Stimulated activated CD4-positive, alpha-beta T cell treated with anti-CD3 and anti-CD28 coated beads, Interleukin-1b, Interleukin-23, amount 100 ng/mL, for 4 hours (primary cell): Measurements from ENCODE around the gene UPK3BL1.
"Not testable (repeated sequence)": the region's sequence is repeated elsewhere in the genome, so short reads cannot be mapped to it uniquely, and the experiment has no call there.

Experiments
- DNase-seq, 2 donors: peaks; one replicate each; pipeline ENCODE4 v3.0.0-alpha.2; 2020; ENCODE audit warnings: low read depth in 2 of 2

Gene UPK3BL1

GRCh38 chr7:102642691-102643090 is at the start of gene UPK3BL1:
Gene UPK3BL1 (minus strand): TSS chr7:102642791. CDS start chr7:102642741, 50 bp downstream.
- DNase-seq = not testable (repeated sequence)

GRCh38 chr7:102690602-102691001 is 48.0 kb upstream of the UPK3BL1 start:
- not testable (repeated sequence) for DNase-seq

GRCh38 chr7:102689436-102690282 is 47.1 kb upstream of the UPK3BL1 start:
- DNase-seq = peak in 1 of 2 donors; percentile 14

DNA sequence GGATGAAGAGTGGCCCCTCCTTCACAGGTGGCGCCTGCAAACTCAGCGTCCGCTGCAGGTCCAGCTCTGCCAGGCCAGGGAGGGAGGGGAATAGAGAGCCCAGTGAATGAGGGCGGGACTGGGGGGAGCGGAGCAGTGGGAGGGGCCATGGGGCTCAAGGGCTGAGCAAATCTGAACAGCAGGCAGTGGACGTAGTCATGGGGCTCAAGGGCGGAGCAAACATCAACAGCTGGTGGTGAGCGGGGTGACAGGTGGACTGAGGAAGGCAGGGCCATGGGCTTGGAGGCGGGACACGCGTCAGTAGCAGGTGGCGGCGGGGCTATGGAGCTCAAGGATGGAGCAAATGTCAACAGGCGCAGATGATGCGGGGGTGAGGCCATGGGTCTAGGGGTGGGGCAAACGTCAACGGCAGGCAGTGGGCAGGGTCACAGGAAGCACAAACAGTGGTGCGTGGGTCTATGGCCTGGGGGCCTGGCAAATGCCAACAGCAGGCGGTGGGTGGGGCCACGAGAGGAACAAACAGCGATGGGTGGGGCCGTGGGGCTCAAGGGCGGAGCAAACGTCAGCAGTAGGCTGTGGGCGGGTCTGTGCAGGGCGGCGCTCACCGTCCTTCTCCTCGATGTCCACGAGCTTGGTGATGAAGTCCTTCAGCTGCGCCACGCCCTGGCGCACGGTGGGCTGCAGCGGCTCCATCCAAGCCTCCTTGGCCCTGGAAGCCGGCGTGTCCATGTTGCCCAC is 45.9 kb upstream of the UPK3BL1 start:
- not testable (repeated sequence) for DNase-seq

- DNase-seq = not testable (repeated sequence)
Observed at GRCh38 chr7:102682560-102682959, 40.0 kb upstream of the UPK3BL1 start.

GRCh38 chr7:102680780-102681179 is 38.2 kb upstream of the UPK3BL1 start:
- DNase-seq = not testable (repeated sequence)

DNA sequence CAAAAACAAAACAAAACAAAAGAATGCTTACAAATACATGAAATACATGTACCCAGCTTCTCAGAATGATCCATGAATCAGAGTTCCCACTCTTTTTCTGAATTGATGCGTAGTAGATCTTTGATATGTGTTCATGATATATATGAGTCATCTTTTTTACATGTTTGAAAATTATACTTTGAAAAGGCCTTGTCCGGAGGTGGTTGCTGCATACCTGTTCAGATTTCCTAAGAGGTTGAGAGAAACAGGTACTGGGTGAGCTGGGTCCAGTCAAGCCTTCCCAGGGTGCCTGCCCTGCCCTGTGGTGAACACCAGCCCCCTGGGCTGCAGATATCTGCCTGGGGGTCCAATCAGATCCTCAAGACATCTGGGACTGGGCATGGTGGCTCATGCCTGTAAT is 33.0 kb upstream of the UPK3BL1 start:
- not testable (repeated sequence) for DNase-seq

- not testable (repeated sequence) for DNase-seq
Observed at GRCh38 chr7:102673447-102674067, 31.0 kb upstream of the UPK3BL1 start.

GRCh38 chr7:102671956-102672307 is 29.3 kb upstream of the UPK3BL1 start:
- not testable (repeated sequence) for DNase-seq

- not testable (repeated sequence) for DNase-seq
Observed at GRCh38 chr7:102671166-102671955, 28.8 kb upstream of the UPK3BL1 start, which contains the start of gene POLR2J2. Gene POLR2J2 (minus strand): TSS chr7:102671663. CDS start chr7:102671601, 62 bp downstream.

DNA sequence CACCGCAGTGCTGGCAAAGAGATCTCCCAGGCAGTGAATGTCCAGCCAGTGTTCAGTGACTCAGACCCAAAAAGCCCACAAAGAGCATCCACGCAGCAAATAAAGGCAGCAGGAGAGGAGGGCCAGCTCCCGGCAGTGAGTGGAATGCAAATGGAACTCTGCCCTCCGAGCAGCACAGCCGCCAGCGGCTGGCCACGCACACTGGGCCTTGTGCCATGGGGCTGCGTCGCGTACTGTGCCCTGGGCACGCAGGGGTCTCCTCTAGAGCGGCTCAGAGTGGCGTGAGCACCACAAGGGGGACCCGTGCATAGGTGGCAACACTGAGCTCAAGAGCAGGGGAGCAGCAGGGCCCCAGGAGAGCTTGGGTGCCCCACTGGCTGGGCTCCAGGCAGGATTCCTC is 24.9 kb upstream of the UPK3BL1 start:
- DNase-seq = not testable (repeated sequence)

DNA sequence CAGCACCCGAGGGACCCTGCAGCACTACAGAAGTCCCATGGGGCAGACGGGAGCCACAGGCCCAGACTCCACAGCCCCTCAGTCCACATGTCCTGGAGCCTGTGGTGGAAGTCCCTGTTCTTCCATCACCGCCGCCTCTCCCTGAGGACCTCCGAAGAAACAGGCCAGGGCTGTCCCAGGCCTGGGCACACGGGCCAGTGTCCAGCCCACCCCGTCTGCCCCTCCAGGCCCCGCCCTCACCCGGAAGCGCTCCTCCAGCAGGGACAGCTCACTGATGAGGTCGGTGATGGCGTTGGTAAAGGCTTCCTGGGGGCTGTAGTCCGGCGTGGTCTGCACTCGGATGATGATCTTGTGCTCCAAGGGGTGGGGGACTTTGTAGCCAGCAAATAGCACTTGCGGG is 24.3 kb upstream of the UPK3BL1 start:
- not testable (repeated sequence) for DNase-seq

DNA sequence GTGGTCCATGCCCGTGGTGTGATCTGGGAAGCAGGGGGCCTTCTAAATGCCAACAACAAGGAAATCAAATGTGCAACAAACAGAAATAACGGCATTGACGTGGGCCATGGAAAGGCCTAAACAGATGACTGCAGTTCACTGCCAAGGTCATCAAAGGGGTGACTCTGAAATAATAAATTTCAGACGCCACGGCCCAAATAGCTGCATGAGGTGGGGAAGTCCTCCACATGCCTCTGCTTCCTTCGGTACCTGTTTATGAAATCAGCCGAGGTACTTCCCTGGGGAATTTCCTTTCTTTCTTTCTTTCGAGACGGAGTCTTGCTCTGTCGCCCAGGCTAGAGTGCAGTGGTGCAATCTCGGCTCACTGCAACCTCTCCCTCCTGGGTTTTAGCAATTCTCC is 22.2 kb upstream of the UPK3BL1 start:
- DNase-seq = not testable (repeated sequence)

DNA sequence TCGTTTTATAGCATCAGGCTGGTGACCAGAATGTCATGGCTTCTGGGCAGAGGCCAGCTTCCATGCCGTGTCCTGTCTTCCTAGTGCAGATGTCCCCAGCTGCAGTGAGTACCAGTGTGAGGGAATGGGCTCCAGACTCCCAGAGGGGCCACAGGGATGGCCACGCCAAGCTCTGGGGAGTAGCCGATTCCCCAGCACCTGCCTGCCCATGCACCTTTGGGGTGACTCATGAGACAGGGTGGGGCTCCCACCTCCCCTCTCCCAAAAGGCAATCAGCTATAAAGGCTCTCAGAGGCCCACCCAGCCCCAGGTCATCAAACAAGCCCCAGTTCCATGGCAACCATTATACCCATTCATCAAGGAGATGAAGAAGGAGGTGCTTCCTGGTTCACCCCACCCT is 7.3 kb upstream of the UPK3BL1 start, which contains the start of gene SPDYE2B:
TSS of gene SPDYE2B (plus strand) at position 396 of the 400 bp plus-strand sequence. CDS start 2,030 bp downstream, outside the sequence.
- not testable (repeated sequence) for DNase-seq

DNA sequence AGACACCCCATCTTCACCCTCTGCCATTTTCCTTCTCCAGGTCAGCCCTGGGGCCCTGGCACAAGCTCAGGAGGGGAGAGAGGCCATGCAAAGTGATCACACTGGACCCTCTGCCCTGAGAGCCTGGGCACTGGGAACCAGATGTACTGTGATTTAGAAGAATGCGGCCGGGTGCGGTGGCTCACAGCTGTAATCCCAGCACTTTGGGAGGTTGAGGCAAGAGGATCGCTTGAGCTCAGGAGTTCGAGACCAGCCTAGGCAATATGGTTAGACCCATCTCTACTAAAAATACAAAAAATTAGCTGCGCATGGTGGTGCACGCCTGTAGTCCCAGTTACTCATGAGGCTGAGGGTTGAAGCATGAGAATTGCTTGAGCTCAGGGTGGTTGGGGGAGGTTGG is 5.2 kb upstream of the UPK3BL1 start:
- not testable (repeated sequence) for DNase-seq

DNA sequence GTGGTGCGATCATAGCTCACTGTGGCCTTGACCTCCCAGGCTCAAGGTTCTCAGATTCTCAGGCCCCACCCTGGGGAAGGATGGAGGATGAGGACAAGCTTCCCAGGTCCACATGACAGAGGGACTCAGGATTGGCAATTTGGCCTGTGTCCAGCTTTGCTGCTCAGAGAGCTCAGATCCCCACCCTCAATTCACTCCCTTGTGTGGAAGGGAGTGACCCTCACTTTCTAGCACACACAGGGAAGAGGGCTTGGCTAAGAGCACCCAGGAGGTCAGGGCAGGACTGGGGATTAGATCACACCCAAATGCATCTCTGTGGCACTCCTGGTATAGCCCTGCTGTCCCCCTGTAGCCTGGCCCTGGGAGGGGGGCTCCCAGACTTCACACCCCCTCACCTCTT is 813 bp upstream of the UPK3BL1 start:
- DNase-seq = not testable (repeated sequence)

DNA sequence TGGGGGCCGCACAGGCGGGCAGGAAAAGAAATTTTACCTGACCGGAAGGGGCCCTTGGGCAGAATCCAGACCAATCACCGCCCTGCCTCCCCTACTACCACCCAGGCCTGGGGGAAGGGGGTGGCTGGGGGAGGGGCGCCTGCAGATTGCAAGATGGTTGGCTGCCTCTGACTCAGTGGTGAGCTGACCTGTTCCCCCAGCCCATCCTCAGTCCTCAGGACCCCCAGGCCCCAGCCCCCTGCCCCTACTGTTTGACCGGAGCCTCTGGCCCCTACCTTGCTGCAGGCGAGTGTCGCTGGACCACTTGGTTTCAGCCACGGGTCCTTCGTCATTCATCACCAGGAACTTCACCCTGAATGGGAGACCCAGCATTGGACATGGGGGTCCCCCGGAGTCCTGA is 3.7 kb downstream of the UPK3BL1 start:
- not testable (repeated sequence) for DNase-seq

DNA sequence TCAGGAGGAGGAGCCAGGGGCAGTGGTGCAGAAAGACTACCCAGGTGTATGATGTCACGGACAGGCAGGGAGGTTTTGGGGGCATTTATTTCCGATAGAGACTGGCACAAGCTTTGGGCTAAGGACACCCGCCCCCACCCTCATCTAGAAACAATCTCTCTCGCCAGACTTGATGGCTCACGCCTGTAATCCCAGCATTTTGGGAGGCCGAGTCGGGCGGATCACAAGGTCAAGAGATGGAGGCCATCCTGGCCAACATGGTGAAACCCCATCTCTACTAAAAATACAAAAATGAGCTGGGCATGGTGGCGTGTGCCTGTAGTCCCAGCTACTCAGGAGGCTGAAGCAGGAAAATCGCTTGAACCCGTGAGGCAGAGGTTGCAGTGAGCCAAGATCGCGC is 5.6 kb downstream of the UPK3BL1 start:
- DNase-seq = not testable (repeated sequence)

DNA sequence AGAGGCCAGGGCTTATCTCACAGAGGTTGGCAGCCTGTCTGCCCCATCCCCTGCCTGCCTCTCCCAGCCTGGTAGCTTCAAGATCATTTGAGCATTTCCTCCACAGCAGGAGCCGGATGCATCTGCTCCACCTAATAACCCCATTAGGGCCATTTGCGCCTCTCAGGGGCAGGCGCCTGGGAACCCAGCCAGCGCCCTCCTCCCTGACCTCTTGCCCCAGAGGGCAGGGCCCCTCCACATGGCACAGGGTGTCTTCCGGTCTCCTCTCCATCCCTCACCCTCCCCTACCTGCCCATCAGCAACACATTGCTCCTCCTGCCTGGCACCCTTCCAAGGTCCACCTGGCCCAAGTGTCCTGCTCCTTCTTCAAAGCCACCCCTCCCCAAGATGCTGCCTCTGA is 7.2 kb downstream of the UPK3BL1 start:
- not testable (repeated sequence) for DNase-seq

DNA sequence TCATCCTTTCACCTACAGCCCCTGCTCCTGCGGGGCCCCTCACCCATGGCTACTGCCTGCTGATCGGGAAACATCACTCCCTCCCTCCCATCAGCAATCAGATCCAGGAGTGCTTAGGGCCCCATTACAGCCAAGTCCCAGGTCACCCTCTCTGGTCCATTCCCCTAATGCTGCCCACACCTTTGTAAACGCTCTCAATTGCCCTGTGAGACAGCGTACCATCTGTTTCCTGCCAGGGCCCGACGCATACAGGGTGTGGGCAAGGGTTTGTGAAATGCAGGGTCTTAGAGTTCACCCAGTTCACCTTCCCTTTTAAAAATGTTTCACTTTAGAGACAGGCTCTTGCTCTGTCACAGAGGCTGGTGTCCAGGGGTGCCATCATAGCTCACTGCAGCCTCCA is 8.3 kb downstream of the UPK3BL1 start:
- DNase-seq = not testable (repeated sequence)

- DNase-seq = not testable (repeated sequence)
Observed at GRCh38 chr7:102630622-102631021, 12.0 kb downstream of the UPK3BL1 start.
